ENCODE data around the gene KBTBD6.
"Not testable (repeated sequence)": the region's sequence is repeated elsewhere in the genome, so short reads cannot be mapped to it uniquely, and the experiment has no call there.

KBTBD6 gene

GRCh38 chr13:41132512-41133152, at the start of gene KBTBD6:
Gene KBTBD6, minus strand, starts transcription at chr13:41132802. Its CDS starts 291 bp downstream, at chr13:41132511.
- Mint-ChIP-seq H3K9me3 (peaks cover 0 to 2% of the 10 kb centered on the region in 2 donors), H3K4me1 (peaks cover 24 to 38% of the 10 kb centered on the region in 2 donors)
- peak; percentile 95 for DNase-seq

DNA sequence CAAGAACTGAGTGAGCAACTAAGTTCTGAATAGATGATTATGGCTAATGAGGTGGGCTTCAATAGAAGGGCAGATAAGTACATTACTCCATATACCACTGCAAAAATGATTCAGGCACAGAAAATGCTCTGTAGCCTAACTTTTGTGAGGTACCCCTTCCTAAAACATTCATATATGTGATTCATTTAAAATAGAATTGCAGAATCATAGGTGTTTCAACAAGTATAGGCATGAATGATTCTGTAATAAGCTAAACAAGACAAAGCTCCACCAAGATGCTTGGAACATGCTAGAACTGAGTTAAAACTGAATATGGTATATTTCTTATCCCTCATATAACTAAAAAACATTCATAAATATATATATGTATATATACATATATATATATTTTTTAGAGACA, 49.6 kb upstream of the KBTBD6 start:
- H3K36me3 Mint-ChIP-seq = no peaks in the 10 kb centered on the region
- ATAC-seq (replicated peaks) (no peak), DNase-seq (no peak)
- no peaks in the 10 kb centered on the region for H3K4me1 Mint-ChIP-seq
- no peak overlapping the region for H3K27ac Mint-ChIP-seq
- H3K27me3 Mint-ChIP-seq = no peaks in the 10 kb centered on the region
- no peak overlapping the region for H3K4me3 Mint-ChIP-seq
- no peaks in the 10 kb centered on the region for H3K9me3 Mint-ChIP-seq

More at GRCh38 chr13:41132512-41133152, at the start of gene KBTBD6:
- peak; percentile 97 to 98 for ATAC-seq (replicated peaks)
- H3K4me3 Mint-ChIP-seq = peak within 1 kb of the TSS; percentile 93 to 97
- H3K27me3 Mint-ChIP-seq = no peaks in the 10 kb centered on the region
- peaks cover 14 to 29% of the 10 kb centered on the region in 2 donors for H3K36me3 Mint-ChIP-seq
- peak within 1 kb of the TSS; percentile 95 for H3K27ac Mint-ChIP-seq

GRCh38 chr13:41179593-41180250, 47.1 kb upstream of the KBTBD6 start:
- H3K27ac Mint-ChIP-seq = peak overlapping the region; percentile 2
- H3K36me3 Mint-ChIP-seq = peaks cover 0 to 5% of the 10 kb centered on the region in 2 donors
- H3K4me3 Mint-ChIP-seq = no peak overlapping the region
- no peaks in the 10 kb centered on the region for H3K4me1 Mint-ChIP-seq
- H3K9me3 Mint-ChIP-seq = peaks cover 6 to 9% of the 10 kb centered on the region in 2 donors
- H3K27me3 Mint-ChIP-seq = no peaks in the 10 kb centered on the region
- DNase-seq (no peak), ATAC-seq (replicated peaks) (peak; percentile 25 to 69)

GRCh38 chr13:41178040-41178439, 45.4 kb upstream of the KBTBD6 start:
- no peak for ATAC-seq (replicated peaks)
- Mint-ChIP-seq H3K27me3 (no peaks in the 10 kb centered on the region), H3K27ac (no peak overlapping the region), H3K36me3 (peaks cover 0 to 6% of the 10 kb centered on the region in 2 donors), H3K4me1 (no peaks in the 10 kb centered on the region), H3K9me3 (peaks cover 6 to 11% of the 10 kb centered on the region in 2 donors), H3K4me3 (no peak overlapping the region)
- no peak for DNase-seq

DNA sequence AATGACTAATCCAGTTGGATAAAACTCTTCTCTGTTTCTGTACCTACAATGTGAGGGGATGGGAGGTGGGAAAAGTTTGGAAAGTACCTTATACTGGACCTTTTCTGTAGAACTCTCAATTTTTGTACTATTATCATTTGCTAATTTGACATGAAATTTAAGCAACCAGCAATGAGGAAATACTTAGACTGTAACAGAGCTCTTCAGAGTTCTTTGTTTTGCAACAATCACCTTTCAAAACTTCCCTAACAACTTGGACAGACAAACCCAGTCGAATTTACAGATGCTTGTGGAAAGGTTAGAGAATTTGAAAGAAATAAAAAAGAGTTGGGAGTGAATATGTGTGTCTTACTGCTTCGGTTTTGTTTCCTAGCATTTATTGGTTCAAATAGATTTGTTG, 45.0 kb upstream of the KBTBD6 start:
- no peaks in the 10 kb centered on the region for H3K27me3 Mint-ChIP-seq
- no peaks in the 10 kb centered on the region for H3K4me1 Mint-ChIP-seq
- no peak for ATAC-seq (replicated peaks)
- no peak overlapping the region for H3K4me3 Mint-ChIP-seq
- peaks cover 3 to 11% of the 10 kb centered on the region in 2 donors for H3K36me3 Mint-ChIP-seq
- no peak for DNase-seq
- peaks cover 10 to 14% of the 10 kb centered on the region in 2 donors for H3K9me3 Mint-ChIP-seq
- no peak overlapping the region for H3K27ac Mint-ChIP-seq

DNA sequence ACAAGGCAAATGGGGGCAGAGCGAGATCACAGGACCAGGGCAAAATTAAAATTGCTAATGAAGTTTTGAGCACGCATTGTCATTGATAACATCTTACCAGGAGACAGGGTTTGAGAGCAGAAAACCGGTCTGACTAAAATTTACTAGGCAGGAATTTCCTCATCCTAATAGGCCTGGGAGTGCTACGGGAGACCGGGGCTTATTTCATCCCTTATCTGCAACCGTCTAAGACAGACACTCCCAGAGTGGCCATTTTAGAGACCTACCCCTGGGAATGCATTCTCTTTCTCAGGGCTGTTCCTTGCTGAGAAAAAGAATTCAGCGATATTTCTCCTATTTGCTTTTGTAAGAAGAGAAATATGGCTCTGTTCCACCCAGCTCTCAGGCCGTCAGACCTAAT, 43.0 kb upstream of the KBTBD6 start:
- not testable (repeated sequence) for H3K4me1 Mint-ChIP-seq; DNase-seq; H3K27me3 Mint-ChIP-seq; ATAC-seq (replicated peaks); H3K27ac Mint-ChIP-seq; H3K4me3 Mint-ChIP-seq
- Mint-ChIP-seq H3K9me3 (peaks cover 11 to 15% of the 10 kb centered on the region in 2 donors), H3K36me3 (peaks cover 6 to 12% of the 10 kb centered on the region in 2 donors)

DNA sequence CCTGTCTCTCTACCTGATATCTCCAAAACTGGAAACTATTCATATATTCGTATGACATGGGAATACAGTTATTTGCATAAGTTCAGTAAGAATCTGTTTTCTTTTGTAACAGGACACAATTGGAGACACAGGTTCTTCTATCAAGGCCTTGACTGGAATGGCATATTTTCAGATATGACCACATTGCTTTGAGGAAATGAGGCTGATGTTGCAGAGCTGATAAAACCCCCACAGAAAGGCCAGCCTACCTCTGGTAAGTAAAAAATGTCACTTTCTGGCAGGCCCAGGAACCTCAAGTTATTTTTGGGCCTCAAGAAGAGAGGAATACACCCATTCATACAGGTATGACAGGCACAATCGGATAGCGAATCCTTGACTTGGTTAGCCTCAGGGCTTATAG, 29.5 kb upstream of the KBTBD6 start:
- Mint-ChIP-seq H3K27ac (no peak overlapping the region), H3K36me3 (peaks cover 0 to 10% of the 10 kb centered on the region in 2 donors), H3K9me3 (peaks cover 4 to 11% of the 10 kb centered on the region in 2 donors), H3K27me3 (no peaks in the 10 kb centered on the region), H3K4me3 (no peak overlapping the region), H3K4me1 (no peaks in the 10 kb centered on the region)
- DNase-seq (no peak), ATAC-seq (replicated peaks) (no peak)

DNA sequence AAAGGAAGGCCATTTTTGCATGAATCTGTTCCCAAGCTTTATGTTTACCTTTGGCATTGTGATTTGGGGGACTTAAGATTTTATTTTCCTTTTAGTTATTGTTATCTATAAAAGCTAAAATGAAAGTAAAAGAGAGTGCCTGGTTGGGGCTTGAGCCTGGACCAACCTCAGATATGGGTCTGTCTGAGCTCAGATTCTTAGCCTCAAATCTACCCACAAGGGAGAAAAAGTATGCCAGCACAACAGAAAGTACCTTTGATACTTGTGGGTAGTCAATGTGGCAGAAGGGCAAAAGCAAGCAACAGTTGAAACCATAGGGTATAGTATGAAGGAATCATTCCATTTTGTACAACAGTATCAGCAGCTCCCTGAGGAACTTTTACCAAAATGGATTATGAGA, 26.6 kb upstream of the KBTBD6 start:
- DNase-seq (no peak), ATAC-seq (replicated peaks) (no peak)
- no peaks in the 10 kb centered on the region for H3K4me1 Mint-ChIP-seq
- no peak overlapping the region for H3K27ac Mint-ChIP-seq
- H3K9me3 Mint-ChIP-seq = peaks cover 1 to 8% of the 10 kb centered on the region in 2 donors
- peaks cover 0 to 10% of the 10 kb centered on the region in 2 donors for H3K36me3 Mint-ChIP-seq
- no peak overlapping the region for H3K4me3 Mint-ChIP-seq
- H3K27me3 Mint-ChIP-seq = no peaks in the 10 kb centered on the region

- H3K27ac Mint-ChIP-seq = no peak overlapping the region
- DNase-seq = no peak
- no peaks in the 10 kb centered on the region for H3K27me3 Mint-ChIP-seq
- no peak for ATAC-seq (replicated peaks)
- H3K36me3 Mint-ChIP-seq = peaks cover 9 to 10% of the 10 kb centered on the region in 2 donors
- H3K9me3 Mint-ChIP-seq = peaks cover 2 to 11% of the 10 kb centered on the region in 2 donors
- no peak overlapping the region for H3K4me3 Mint-ChIP-seq
- no peaks in the 10 kb centered on the region for H3K4me1 Mint-ChIP-seq
Measured at GRCh38 chr13:41157048-41157717, 24.6 kb upstream of the KBTBD6 start.

- DNase-seq (no peak), ATAC-seq (replicated peaks) (no peak)
- no peaks in the 10 kb centered on the region for H3K4me1 Mint-ChIP-seq
- peaks cover 6 to 17% of the 10 kb centered on the region in 2 donors for H3K9me3 Mint-ChIP-seq
- no peaks in the 10 kb centered on the region for H3K27me3 Mint-ChIP-seq
- H3K27ac Mint-ChIP-seq = no peak overlapping the region
- peaks cover 14 to 15% of the 10 kb centered on the region in 2 donors for H3K36me3 Mint-ChIP-seq
- no peak overlapping the region for H3K4me3 Mint-ChIP-seq
Measured at GRCh38 chr13:41156620-41157019, 24.0 kb upstream of the KBTBD6 start.

DNA sequence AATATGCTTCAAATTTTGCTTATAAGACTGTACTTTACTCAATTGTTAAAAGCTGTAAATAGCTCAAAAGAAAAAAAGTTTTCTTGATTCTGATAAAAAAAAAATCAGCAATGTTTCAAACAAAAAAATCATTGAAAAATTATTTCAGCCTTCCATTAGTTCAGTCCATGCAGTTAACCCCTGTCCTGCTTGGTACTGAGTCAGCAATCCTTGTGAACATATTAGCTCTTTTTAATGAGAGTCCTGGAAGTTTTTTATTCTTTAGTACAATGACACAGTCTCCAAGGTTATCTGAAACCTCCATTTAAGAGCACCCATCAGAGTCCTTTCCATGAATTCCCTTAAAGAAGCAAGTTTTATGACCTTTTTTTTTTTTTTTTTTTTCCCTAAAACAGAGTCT, 21.4 kb upstream of the KBTBD6 start:
- no peaks in the 10 kb centered on the region for H3K27me3 Mint-ChIP-seq
- H3K4me3 Mint-ChIP-seq = no peak overlapping the region
- no peak for ATAC-seq (replicated peaks)
- H3K36me3 Mint-ChIP-seq = peaks cover 36 to 41% of the 10 kb centered on the region in 2 donors
- H3K27ac Mint-ChIP-seq = no peak overlapping the region
- H3K4me1 Mint-ChIP-seq = no peaks in the 10 kb centered on the region
- peaks cover 23 to 30% of the 10 kb centered on the region in 2 donors for H3K9me3 Mint-ChIP-seq
- no peak for DNase-seq

- DNase-seq (no peak), ATAC-seq (replicated peaks) (no peak)
- Mint-ChIP-seq H3K9me3 (peaks cover 31 to 43% of the 10 kb centered on the region in 2 donors), H3K4me3 (no peak overlapping the region), H3K27ac (no peak overlapping the region), H3K36me3 (peaks cover 40 to 56% of the 10 kb centered on the region in 2 donors), H3K4me1 (no peaks in the 10 kb centered on the region), H3K27me3 (no peaks in the 10 kb centered on the region)
Measured at GRCh38 chr13:41152005-41152404, 19.4 kb upstream of the KBTBD6 start.

DNA sequence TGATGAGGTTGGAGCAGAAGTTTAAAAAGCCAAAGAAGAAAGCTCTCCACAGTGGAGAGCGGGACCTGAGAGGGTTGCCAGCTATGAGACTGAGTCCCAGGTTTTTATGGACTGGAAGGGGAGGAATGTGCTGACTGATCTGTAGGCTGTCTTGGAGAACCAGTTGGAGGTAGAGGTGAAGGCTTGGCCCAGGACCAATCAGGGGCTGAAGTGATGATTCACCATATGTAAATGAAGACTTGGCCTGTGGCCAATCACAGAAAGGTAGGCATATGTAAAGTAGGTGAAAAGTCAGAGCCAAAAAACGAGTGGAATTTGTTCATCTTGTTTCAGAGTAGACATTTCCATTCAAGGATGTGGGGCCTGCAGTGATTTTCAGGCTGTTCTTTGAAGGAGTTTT, 17.5 kb upstream of the KBTBD6 start:
- H3K27ac Mint-ChIP-seq = no peak overlapping the region
- no peak for DNase-seq
- no peak for ATAC-seq (replicated peaks)
- H3K4me3 Mint-ChIP-seq = no peak overlapping the region
- no peaks in the 10 kb centered on the region for H3K4me1 Mint-ChIP-seq
- peaks cover 33 to 43% of the 10 kb centered on the region in 2 donors for H3K9me3 Mint-ChIP-seq
- H3K27me3 Mint-ChIP-seq = no peaks in the 10 kb centered on the region
- H3K36me3 Mint-ChIP-seq = peaks cover 43 to 63% of the 10 kb centered on the region in 2 donors

- Mint-ChIP-seq H3K4me3 (peak overlapping the region in 1 of 2 donors; percentile 17), H3K27me3 (no peaks in the 10 kb centered on the region), H3K4me1 (no peaks in the 10 kb centered on the region), H3K36me3 (peaks cover 43 to 62% of the 10 kb centered on the region in 2 donors), H3K27ac (no peak overlapping the region), H3K9me3 (peaks cover 33 to 42% of the 10 kb centered on the region in 2 donors)
- DNase-seq (no peak), ATAC-seq (replicated peaks) (no peak)
Measured at GRCh38 chr13:41148419-41149283, 16.0 kb upstream of the KBTBD6 start.
